DOHH2 (cell line): ENCODE results near the gene SLC44A1.

Experiments used
- CTCF ChIP-seq: fragments of 200-600 bp; sonication (generic); IDR thresholded peaks from one replicate; pipeline ENCODE4 v1.5.1; 2014; ENCODE audit warnings: antibody characterized with exemption, mild to moderate bottlenecking, low read depth, low read length; ENCODE audit not compliant: poor library complexity, severe bottlenecking
- EZH2phosphoT487 ChIP-seq: fragments of 200-600 bp; sonication (generic); IDR thresholded peaks from 2 replicates; pipeline ENCODE4 v1.6.1; 2017; ENCODE audit warnings: borderline replicate concordance, mild to moderate bottlenecking, antibody characterized with exemption, low read length, moderate library complexity, mixed read lengths

- no peak for TF ChIP-seq CTCF
- no peak for TF ChIP-seq EZH2phosphoT487
Observed at GRCh38 chr9:105439428-105439827, 195.0 kb downstream of the SLC44A1 start.
